HepG2 (cell line): ENCODE results near the gene SETD1A. TPM values are rescaled to one million over a fixed set of nuclear protein-coding genes. Genes with fewer than 3 reads are reported as not detected.
A peak's percentile ranks its signal among the peaks of the same experiment; 100 is the strongest.

Source experiments
- AGO2 ChIP-seq: fragments of 200-400 bp; formaldehyde crosslinking; optimal IDR thresholded peaks from 2 replicates; pipeline ENCODE3; 2017; ENCODE audit warnings: mild to moderate bottlenecking, low read depth, low read length, moderate library complexity
- BHLHE40 ChIP-seq: IDR thresholded peaks from 2 replicates; pipeline ENCODE4 v1.6.1; 2011; ENCODE audit warnings: low read length, improper control_type of control experiment
- DDIT3 ChIP-seq: sonication (generic); formaldehyde crosslinking; IDR thresholded peaks from 2 replicates; pipeline ENCODE4 v1.4.0; 2020; ENCODE audit warnings: mild to moderate bottlenecking, missing genetic modification reagents
- HMGXB4 ChIP-seq, 2 experiments: sonication (generic) in 1 of 2; formaldehyde crosslinking in 1 of 2; IDR thresholded peaks; 2 replicates each; pipeline versions ENCODE4 v1.4.0 to v1.6.1; 2018 to 2020; ENCODE audit warnings: missing genetic modification reagents in 2 of 2, borderline replicate concordance in 1 of 2, low read depth in 1 of 2, mild to moderate bottlenecking in 1 of 2, missing biosample characterization in 1 of 2
- HNF4G ChIP-seq, 2 experiments: sonication (generic) in 1 of 2; formaldehyde crosslinking in 1 of 2; IDR thresholded peaks; 2 replicates each; pipeline versions ENCODE4 v1.4.0 to v1.6.1; 2011 to 2020; ENCODE audit warnings: borderline replicate concordance in 2 of 2, low read depth in 2 of 2, mild to moderate bottlenecking in 2 of 2, low read length in 1 of 2, missing genetic modification reagents in 1 of 2, moderate library complexity in 1 of 2
- HNRNPL ChIP-seq: fragments of 200-400 bp; formaldehyde crosslinking; IDR thresholded peaks from 2 replicates; pipeline ENCODE4 v1.6.1; 2017; ENCODE audit warnings: mild to moderate bottlenecking, low read depth, low read length
- IKZF5 ChIP-seq: IDR thresholded peaks from 2 replicates; pipeline ENCODE4 v1.6.1; 2018; ENCODE audit warnings: missing genetic modification reagents, mild to moderate bottlenecking, missing compliant biosample characterization
- MED13 ChIP-seq: sonication (generic); formaldehyde crosslinking; IDR thresholded peaks from 2 replicates; pipeline ENCODE4 v1.5.0; 2020; ENCODE audit warnings: missing genetic modification reagents
- MIXL1 ChIP-seq: IDR thresholded peaks from 2 replicates; pipeline ENCODE4 v1.6.1; 2016
- PHF21A ChIP-seq: sonication (generic); formaldehyde crosslinking; IDR thresholded peaks from 2 replicates; pipeline ENCODE4 v1.5.0; 2020; ENCODE audit warnings: mild to moderate bottlenecking, missing genetic modification reagents
- RCOR2 ChIP-seq: IDR thresholded peaks from 2 replicates; pipeline ENCODE4 v1.6.1; 2016; ENCODE audit warnings: missing biosample characterization, missing genetic modification reagents
- RXRB ChIP-seq: IDR thresholded peaks from 2 replicates; pipeline ENCODE4 v1.6.1; 2016; ENCODE audit warnings: borderline replicate concordance, missing genetic modification reagents, missing compliant biosample characterization
- TMF1 ChIP-seq: sonication (generic); formaldehyde crosslinking; IDR thresholded peaks from 2 replicates; pipeline ENCODE4 v1.8.1; 2022; ENCODE audit warnings: low read depth, missing genetic modification reagents
- ZBTB7B ChIP-seq: sonication (generic); formaldehyde crosslinking; IDR thresholded peaks from 2 replicates; pipeline ENCODE4 v1.4.0; 2020; ENCODE audit warnings: missing genetic modification reagents
- ZKSCAN1 ChIP-seq: fragments of 150-350 bp; IDR thresholded peaks from 2 replicates; pipeline ENCODE4 v1.6.1; 2014; ENCODE audit warnings: low read length
- ZMYM3 ChIP-seq: sonication (generic); formaldehyde crosslinking; IDR thresholded peaks from 2 replicates; pipeline ENCODE4 v1.5.1; 2020; ENCODE audit warnings: mild to moderate bottlenecking, missing genetic modification reagents
- ZNF552 ChIP-seq: sonication (generic); formaldehyde crosslinking; IDR thresholded peaks from 2 replicates; pipeline ENCODE4 v1.9.0; 2022; ENCODE audit warnings: missing genetic modification reagents, mild to moderate bottlenecking, borderline replicate concordance
- ZNF556 ChIP-seq: sonication (generic); formaldehyde crosslinking; IDR thresholded peaks from 2 replicates; pipeline ENCODE4 v1.4.0; 2020; ENCODE audit warnings: mild to moderate bottlenecking, missing genetic modification reagents, borderline replicate concordance
- ZNF572 ChIP-seq: sonication (generic); formaldehyde crosslinking; IDR thresholded peaks from 2 replicates; pipeline ENCODE4 v1.5.1; 2020; ENCODE audit warnings: mild to moderate bottlenecking, missing genetic modification reagents
- ZNF615 ChIP-seq: sonication (generic); formaldehyde crosslinking; IDR thresholded peaks from 2 replicates; pipeline ENCODE4 v1.5.0; 2020; ENCODE audit warnings: mild to moderate bottlenecking, missing genetic modification reagents, borderline replicate concordance
- ZNF687 ChIP-seq: sonication (generic); formaldehyde crosslinking; IDR thresholded peaks from 2 replicates; pipeline ENCODE4 v1.5.1; 2020; ENCODE audit warnings: mild to moderate bottlenecking, missing genetic modification reagents, moderate library complexity
- polyA plus RNA-seq, 8 experiments: library from polyadenylated mRNA; depleted of rRNA in 3 of 8; stranded (reverse) in 7 of 8; unstranded in 1 of 8; fragments of >200 nt; fragmentation: Illumina TruSeq in 4 of 8; extraction: Trizol in 4 of 8; gene quantifications; 2 replicates each; pipeline versions ENCODE4 v1.2.1 to v1.2.3, GENCODE V29; 2011 to 2016; ENCODE audit warnings: low read depth in 4 of 8, missing spikeins in 1 of 8, mixed read lengths in 1 of 8; ENCODE audit not compliant: insufficient read depth in 1 of 8
- total RNA-seq, 5 experiments: library from RNA; depleted of rRNA; stranded (reverse); fragments of >200 nt; fragmentation: Illumina TruSeq; extraction: Trizol; gene quantifications; 2 replicates each; pipeline ENCODE4 v1.2.3, GENCODE V29; 2016; ENCODE audit warnings: low read depth in 1 of 5

The SETD1A gene
- total and polyA plus RNA-seq, 2 of the 13 experiments (the other 11 are each of a cell fraction or from before 2014, with no cell fraction given), result 3.8 to 5.6 TPM

DNA sequence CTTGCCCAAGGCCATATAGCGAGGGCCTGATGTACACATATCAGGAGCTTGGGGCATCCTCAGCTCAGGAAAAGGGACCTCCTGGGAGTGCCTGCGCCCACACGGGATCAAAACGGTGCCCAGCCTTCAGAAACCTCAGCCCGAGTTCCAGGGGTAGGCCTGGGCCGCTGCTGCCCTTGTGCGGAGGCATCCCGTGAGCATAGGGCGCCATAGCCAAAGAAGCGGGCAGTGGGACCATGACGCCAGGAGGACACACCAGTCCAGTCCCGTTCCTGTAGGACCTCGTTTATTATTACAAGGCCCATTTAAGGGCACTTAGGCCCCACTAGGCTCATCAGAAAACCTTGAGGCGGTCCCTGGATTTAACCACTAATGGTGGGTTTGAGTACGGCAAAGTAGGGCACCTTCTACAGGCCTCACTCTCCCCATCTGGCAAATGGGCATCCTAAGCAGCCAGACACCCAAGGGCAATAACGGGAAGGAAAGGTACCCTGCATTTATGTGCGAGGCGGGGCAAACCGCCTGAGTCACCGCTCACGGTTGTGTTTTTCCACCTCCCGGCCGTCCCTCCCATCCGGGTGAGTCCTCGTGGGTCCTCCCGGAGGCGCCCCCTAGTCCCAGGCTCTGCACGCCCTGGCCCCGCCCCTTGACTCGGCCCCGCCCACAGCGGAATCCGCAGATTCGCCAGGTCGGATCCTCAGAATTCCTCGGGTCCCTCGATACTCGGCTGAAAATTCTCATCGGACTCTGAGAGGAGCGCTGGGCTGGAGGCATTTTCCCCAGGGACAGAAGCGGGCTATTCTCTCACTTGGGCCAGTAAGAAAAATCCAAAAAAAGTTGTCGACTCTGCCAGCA, 726 bp upstream of the SETD1A start (continued):
- TF ChIP-seq ZNF687 (peak; percentile 70; the same call in 1 of the 2 replicates), RCOR2 (CRISPR knock-in tag) (peak; percentile 94; the same call in 1 of the 2 replicates), MIXL1 (0 out of 2 replicates have a peak, but pooled peaks have one; percentile 14), PHF21A (CRISPR knock-in tag) (no peak; the same call in 1 of the 2 replicates), ZNF572 (0 out of 2 replicates have a peak, but pooled peaks have one; percentile 27), ZNF615 (peak; percentile 68; the same call in 1 of the 2 replicates), IKZF5 (CRISPR knock-in tag) (peak; percentile 61), DDIT3 (CRISPR knock-in tag) (no peak), HNRNPL (peak; percentile 66; the same call in 1 of the 2 replicates), RXRB (CRISPR knock-in tag) (peak; percentile 43; the same call in 1 of the 2 replicates), HNF4G (IDR thresholded peaks at IDR 0.05; ENCODE audit: borderline replicate concordance, low read depth, low read length) (no peak), HNF4G (CRISPR knock-in tag; IDR thresholded peaks at IDR 0.05; ENCODE audit: borderline replicate concordance, low read depth) (peak; percentile 33; the same call in 1 of the 2 replicates), ZMYM3 (CRISPR knock-in tag) (peak; percentile 100), ZKSCAN1 (no peak), BHLHE40 (peak; percentile 55; the same call in 1 of the 2 replicates), ZNF556 (CRISPR knock-in tag) (no peak), ZBTB7B (CRISPR knock-in tag) (0 out of 2 replicates have a peak, but pooled peaks have one; percentile 25), AGO2 (peak; percentile 17), ZNF552 (CRISPR knock-in tag) (0 out of 2 replicates have a peak, but pooled peaks have one; percentile 1), MED13 (CRISPR knock-in tag) (peak; percentile 51), HMGXB4 (CRISPR knock-in tag; IDR thresholded peaks at IDR 0.05; ENCODE audit: borderline replicate concordance in 1 of 2, low read depth in 1 of 2) (peak in 1 of 2 experiments; percentile 64; a peak in 2 of 4 replicates), TMF1 (CRISPR knock-in tag) (peak; percentile 6; the same call in 1 of the 2 replicates)
